Fibroblast of pulmonary artery (primary cell): Measurements from ENCODE around the gene CNIH1.

ENCODE experiments used
- DNase-seq: peaks from one replicate; pipeline ENCODE4 v3.0.0-alpha.2; 2010; ENCODE audit warnings: low read depth
- H3K4me3 ChIP-seq: replicated peaks from 2 replicates; pipeline ENCODE4 v1.5.1; 2011; ENCODE audit warnings: low read depth, mild to moderate bottlenecking, control low read depth, low read length, moderate library complexity
- CTCF ChIP-seq: IDR thresholded peaks from 2 replicates; pipeline ENCODE4 v1.5.1; 2011; ENCODE audit warnings: mild to moderate bottlenecking, control low read depth, low read length, inconsistent platforms; ENCODE audit errors: missing control alignments

CNIH1 gene

GRCh38 chr14:54487771-54488170 lies 46.6 kb upstream of the CNIH1 start:
- no peak for TF ChIP-seq CTCF
- peak; percentile 64 for DNase-seq
- H3K4me3 ChIP-seq: peak overlapping the region; percentile 90

- no peak for TF ChIP-seq CTCF
- no peak for DNase-seq
- no peak overlapping the region for H3K4me3 ChIP-seq
Measured at GRCh38 chr14:54486685-54487084, 45.5 kb upstream of the CNIH1 start.

- H3K4me3 ChIP-seq: no peak overlapping the region
- no peak for DNase-seq
- TF ChIP-seq CTCF: no peak
Measured at GRCh38 chr14:54483846-54484245, 42.7 kb upstream of the CNIH1 start.

- no peak for DNase-seq
- no peak for TF ChIP-seq CTCF
- H3K4me3 ChIP-seq: no peak overlapping the region
Measured at GRCh38 chr14:54483073-54483745, 42.0 kb upstream of the CNIH1 start.

GRCh38 chr14:54481695-54482094 lies 40.5 kb upstream of the CNIH1 start:
- no peak for TF ChIP-seq CTCF
- no peak for DNase-seq
- no peak overlapping the region for H3K4me3 ChIP-seq

GRCh38 chr14:54480830-54481562 lies 39.8 kb upstream of the CNIH1 start:
- no peak for DNase-seq
- no peak overlapping the region for H3K4me3 ChIP-seq
- no peak for TF ChIP-seq CTCF
